HG03095 (cell line): ENCODE measurements around the gene YWHAH.

Experiments
- ATAC-seq: cut with Tn5 transposase; IDR thresholded peaks from one replicate; pipeline ENCODE4 v1.9.1; 2021; ENCODE audit warnings: moderate library complexity; ENCODE audit not compliant: unreplicated experiment

The YWHAH gene

DNA sequence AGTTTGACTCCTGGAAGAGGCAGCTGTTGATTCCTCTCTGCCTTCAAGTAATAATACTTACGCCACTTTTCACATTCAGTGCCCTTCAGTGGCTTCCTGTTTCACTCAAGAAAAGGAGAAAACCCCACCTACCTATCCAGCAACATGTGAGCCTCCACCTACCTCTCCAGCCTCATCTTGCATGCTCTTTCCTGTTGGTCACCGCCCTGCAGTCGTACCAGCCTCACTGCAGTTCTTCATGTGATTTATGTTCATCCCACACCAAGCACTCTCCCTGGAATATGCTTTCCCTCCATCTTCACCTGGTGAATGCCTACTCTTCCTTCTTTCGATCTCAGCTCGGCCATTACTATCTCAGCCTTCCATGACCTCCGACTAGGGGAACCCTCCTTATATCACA lies 21.8 kb upstream of the YWHAH start:
- no peak for ATAC-seq

- ATAC-seq = no peak
These were observed 21.2 kb upstream of the YWHAH start for GRCh38 chr22:31923136-31923535.

DNA sequence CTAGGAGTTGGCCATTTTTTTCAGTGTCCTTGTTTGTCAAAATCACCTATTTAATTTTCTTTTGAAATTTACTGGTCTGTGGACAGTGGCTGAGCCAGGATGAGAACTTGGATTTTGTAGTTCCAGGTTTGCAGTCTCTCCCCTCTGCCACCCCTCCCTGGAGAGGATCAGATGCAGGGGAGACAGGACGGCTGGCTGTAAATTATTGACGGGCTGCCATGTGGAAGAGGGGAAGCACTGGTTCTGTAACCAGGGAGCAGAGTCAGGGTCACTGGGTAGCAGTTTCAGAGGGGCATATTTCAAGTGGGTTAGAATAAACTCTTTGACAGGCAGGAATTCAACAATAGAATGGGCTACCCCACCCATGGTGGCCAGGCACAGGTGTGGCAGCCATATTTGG lies 20.6 kb upstream of the YWHAH start:
- ATAC-seq = no peak

GRCh38 chr22:31925056-31925455 lies 19.3 kb upstream of the YWHAH start:
- ATAC-seq = no peak

- no peak for ATAC-seq
These were observed 18.3 kb upstream of the YWHAH start for GRCh38 chr22:31926024-31926423.

DNA sequence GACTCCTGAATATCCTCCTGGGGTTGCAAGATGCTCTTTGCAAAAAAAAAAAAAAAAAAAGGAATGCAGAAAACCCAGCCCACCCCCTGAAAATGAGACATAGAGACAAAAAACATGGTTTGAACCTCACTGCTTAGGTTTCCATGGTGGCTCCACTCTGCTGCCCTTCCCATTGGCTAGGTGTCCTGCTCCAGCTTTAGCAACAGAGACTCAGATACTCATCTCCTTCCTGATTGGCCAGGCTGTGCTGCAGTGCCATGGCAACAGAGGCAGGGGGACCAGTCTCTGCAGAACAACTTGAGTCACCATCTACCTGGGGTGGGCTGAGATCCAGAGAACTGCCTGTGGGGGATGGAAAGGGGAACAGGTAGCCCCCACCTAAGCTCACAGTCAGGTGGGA lies 17.4 kb upstream of the YWHAH start:
- no peak for ATAC-seq

DNA sequence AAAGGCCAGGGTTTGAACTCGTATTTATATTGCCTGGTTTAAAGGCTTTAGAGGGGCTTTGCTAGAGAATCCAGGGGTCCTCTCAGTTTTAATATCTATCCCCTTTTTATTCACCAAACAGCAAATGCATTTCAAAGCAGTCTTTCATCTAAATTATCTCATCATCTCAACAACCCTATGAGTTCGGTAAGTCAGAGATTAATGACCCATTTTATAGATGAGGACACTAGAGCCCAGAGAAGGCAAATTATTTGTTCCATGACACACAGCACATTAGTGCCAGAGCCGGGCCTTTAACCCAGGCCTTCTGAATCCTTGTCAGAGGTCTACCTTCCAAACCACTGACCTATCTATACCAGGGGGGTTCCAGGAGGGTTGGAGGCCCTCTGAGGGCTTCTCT lies 16.8 kb upstream of the YWHAH start:
- no peak for ATAC-seq

DNA sequence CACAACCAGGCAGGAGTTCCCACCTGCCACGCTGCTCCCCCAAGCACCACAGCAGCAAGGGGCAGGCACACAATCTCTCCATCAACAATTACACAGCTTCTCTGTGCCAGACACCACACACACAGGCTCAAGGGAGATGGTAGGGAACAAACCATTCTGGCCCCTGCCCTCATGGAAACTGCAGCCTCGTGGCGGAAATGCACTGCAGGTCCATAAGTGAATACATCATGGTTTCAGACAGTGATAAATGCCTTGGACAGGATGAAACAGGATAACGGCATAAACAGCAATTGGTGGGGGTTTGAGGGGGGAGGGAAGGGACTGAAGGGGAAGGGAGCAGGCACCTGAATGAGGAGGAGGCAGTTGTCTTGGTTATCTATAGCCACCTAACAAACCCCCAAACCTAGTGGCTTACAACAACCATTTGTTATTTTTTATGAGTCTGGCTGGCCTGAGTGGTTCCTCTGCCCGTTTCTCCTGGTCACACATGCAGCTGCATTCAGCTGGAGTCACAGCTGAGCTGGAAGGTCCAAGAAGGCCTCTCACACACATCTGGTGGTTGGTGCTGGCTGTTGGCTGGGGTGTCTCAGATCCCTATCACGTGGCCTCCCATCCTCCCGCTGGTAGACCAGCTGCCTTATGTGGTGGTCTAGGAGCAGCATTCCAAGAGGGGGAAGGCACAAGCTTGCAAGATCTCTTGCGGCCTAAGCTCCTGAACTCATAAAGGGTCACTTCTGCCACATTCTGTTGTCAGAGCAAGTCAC lies 15.0 kb upstream of the YWHAH start:
- no peak for ATAC-seq

DNA sequence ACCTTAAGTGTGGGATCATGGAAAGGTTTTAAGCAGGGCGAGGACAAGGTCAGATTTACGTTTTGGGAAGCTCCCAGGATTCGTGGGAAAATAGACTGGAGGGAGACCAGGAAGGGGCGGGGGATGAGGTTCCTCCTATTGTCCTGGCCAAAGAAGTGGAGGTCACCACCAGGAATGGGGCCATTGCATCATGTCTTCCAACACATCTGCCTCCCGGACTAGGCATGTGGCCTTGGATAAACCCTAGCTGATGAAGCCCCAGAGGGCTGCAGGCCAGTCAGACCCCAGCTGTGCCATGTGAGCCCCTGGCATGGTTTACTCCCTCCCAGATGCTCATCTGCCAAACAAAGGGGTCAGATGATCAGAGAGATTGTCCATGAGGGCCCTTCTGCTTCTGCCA lies 11.5 kb upstream of the YWHAH start:
- no peak for ATAC-seq

GRCh38 chr22:31933406-31933805 lies 10.9 kb upstream of the YWHAH start:
- ATAC-seq = no peak

DNA sequence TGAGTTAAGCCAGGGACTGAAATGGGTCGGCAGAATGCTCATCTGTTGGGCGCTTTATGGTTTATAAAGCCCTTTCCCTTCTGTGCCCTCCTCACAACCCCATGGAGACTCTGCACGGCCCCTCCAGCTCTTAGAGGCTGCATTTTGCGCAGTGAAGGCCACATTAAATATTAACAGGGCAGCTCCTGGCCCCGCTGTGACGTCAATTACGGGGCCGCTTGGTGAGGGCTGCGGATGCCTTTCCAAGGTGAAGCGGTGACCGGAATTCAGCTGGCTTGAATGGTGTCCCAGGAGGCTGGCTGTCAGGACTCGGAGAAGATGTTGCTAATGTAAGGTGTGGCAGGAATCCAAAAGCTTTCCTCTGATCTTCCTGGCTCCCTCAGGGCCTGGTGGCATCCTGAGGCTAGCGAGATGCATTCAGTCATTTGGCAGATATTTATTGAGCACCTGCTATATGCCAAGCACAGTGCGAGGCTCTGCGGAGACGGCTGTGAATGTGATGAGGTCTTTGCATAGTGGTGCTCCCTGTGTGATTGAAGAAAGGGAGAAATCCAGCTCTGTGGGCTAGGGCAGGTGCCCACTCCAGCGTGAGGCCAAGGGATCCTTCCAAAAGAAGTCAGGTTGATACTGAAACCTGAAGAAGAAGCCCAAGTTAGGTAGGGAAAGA lies 10.4 kb upstream of the YWHAH start:
- no peak for ATAC-seq

- ATAC-seq = no peak
These were observed 8.2 kb upstream of the YWHAH start for GRCh38 chr22:31935961-31936635.

DNA sequence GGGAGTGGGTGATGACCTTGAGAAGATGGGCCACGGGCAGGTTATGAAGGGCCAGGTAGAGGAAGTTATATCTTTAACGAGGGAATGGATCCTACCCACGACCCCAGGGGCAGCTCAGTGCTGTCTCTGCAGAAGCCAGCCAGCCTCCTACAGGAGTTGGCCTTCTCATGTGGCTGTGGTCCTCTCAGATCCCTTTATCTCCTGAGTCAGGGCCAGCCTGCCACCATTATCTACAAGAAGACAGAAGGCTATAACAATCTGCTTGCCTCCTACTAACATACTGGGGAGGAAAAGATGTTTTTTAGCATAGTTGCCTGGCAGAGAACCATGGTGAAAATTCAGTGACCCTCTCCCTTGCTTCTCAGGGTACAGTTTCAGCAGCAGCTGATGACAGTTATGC lies 7.0 kb upstream of the YWHAH start:
- no peak for ATAC-seq

GRCh38 chr22:31938296-31938695 lies 6.0 kb upstream of the YWHAH start:
- no peak for ATAC-seq

DNA sequence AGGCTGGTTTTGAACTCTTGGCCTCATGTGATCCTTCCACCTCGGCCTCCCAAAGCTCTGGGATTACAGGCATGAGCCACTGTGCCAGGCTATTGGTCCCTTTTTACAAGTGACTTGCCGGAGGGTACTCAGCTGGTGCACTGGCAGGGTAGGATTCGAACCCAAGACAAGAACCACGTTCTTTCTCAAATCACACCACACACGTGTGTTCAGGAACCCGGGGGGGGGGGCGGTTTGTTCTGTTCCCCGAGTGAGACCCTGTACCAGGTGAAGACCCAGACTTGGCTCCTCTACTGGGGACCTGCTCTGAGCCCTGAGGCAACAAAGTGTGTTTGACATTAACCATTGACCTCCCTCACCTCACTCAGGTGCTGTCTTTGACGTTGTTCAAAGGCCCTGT lies 3.8 kb upstream of the YWHAH start:
- no peak for ATAC-seq

GRCh38 chr22:31942091-31942490 lies 2.2 kb upstream of the YWHAH start:
- ATAC-seq = no peak

DNA sequence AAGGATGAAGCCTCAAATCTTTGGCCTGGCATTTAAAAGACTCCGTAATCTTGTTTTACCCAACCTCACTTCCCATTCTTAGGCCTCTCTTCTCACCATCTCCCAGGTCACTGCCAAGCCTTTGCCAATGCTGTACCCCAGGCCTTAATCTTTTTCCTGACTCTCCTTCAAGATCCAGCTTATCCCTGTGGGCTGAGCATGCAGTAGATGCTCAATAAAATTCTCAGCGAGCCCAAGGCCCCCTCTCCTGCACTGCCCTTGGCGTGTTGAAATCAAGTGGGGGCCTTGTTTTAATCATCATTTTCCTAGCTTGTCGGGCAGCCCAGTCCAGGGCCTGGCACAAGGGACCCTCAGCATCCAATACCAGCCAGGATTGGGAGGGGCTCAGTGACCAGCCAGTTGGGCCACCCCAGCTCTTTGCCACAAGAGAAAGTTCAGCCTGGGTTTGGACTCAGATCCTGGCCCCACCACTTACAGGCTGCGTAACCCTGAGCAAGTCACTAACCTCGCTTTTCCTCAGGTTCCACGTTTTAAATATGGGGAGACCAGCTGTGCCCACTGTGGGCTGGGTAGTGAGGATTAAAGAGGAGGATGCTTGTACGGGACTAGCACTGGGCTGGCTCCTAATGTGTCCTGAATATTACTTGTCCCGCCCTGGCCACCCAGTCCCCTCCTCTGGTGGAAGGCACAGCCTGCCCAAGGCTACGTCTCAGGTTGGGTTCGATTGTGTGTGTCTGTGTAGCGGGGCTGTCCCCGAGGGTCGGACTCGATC lies 943 bp upstream of the YWHAH start:
- ATAC-seq = peak; percentile 1

- ATAC-seq = peak; percentile 25
These were observed 536 bp downstream of the YWHAH start for GRCh38 chr22:31944700-31945442.

- ATAC-seq = no peak
These were observed 1.1 kb downstream of the YWHAH start for GRCh38 chr22:31945443-31945855.

GRCh38 chr22:31945971-31946680 lies 1.8 kb downstream of the YWHAH start:
- no peak for ATAC-seq
